Cardiac muscle cell (in vitro differentiated cells and primary cell): ENCODE results near the gene PGAM5. TPM values are rescaled to one million over a fixed set of nuclear protein-coding genes. Genes with fewer than 3 reads are reported as not detected.
"Not testable (repeated sequence)": the region's sequence is repeated elsewhere in the genome, so short reads cannot be mapped to it uniquely, and the experiment has no call there.

Experiments
- DNase-seq, 2 donors: peaks; one replicate each; pipeline versions ENCODE4 v3.0.0 to v3.0.0-alpha.2; 2010 to 2017; ENCODE audit warnings: low read depth in 1 of 2, low spot score in 1 of 2
- H3K27ac ChIP-seq: fragments of 200-600 bp; sonication (generic); 2 replicates; pipeline ENCODE4 v1.5.1; 2016
- H3K27me3 ChIP-seq: fragments of 200-600 bp; sonication (generic); 2 replicates; pipeline ENCODE4 v1.6.0; 2016; ENCODE audit warnings: control low read depth
- H3K36me3 ChIP-seq: fragments of 200-600 bp; sonication (generic); 2 replicates; pipeline ENCODE4 v1.5.1; 2016; ENCODE audit warnings: control low read depth
- H3K4me1 ChIP-seq: fragments of 200-600 bp; sonication (generic); 2 replicates; pipeline ENCODE4 v1.8.1; 2017; ENCODE audit warnings: low read depth, mild to moderate bottlenecking, mixed run types
- H3K4me3 ChIP-seq: fragments of 200-600 bp; sonication (generic); 2 replicates; pipeline ENCODE4 v1.5.1; 2016; ENCODE audit warnings: mild to moderate bottlenecking
- H3K9me3 ChIP-seq: fragments of 200-600 bp; sonication (generic); 2 replicates; pipeline ENCODE4 v1.5.1; 2017; ENCODE audit warnings: low read depth, mild to moderate bottlenecking, control low read depth
- polyA plus RNA-seq: library from polyadenylated mRNA; unstranded; fragments of >200 nt; fragmentation: Nextera tagmentation; extraction: Ambion mirVana; gene quantifications from 2 replicates; pipeline ENCODE4 v1.2.1, GENCODE V29; 2016
- total RNA-seq: library from RNA; depleted of rRNA; stranded (reverse); fragments of >200 nt; gene quantifications from 2 replicates; pipeline ENCODE4 v1.2.3, GENCODE V29; 2016
- TF ChIP-seq, protein P1 (sequence below): IDR thresholded peaks from 2 replicates; pipeline ENCODE4 v1.5.1; 2012; ENCODE audit warnings: low read depth, mild to moderate bottlenecking, low read length

PGAM5 gene
- total and polyA plus RNA-seq, 2 experiments from 2014 or later, result 23.8 to 28.5 TPM

DNA sequence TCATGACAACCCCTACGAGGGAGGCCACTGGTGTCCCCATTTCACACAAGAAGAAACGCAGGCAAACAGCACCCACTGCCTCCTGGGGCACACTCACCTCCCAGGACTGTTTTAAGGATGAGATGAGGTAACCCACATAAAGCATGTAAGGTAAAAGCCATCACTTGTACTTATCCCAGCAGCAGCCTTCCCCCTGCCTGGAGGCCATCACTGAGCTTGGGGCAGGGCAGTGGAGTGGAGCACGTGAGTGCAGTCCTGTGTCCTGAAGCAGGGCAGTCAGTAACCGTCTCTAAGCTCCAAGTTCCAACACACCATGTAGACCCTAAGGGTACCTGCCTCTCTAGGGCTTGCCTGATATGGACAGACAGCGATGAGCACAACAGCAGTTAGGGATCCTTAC, 25.2 kb upstream of the PGAM5 start:
- peaks cover 7% of the 10 kb centered on the region for H3K4me1 ChIP-seq
- no peak overlapping the region for H3K4me3 ChIP-seq
- no peaks in the 10 kb centered on the region for H3K9me3 ChIP-seq
- H3K36me3 ChIP-seq, result no peaks in the 10 kb centered on the region
- no peak for DNase-seq
- H3K27ac ChIP-seq, result no peak overlapping the region
- TF ChIP-seq, protein P1, sequence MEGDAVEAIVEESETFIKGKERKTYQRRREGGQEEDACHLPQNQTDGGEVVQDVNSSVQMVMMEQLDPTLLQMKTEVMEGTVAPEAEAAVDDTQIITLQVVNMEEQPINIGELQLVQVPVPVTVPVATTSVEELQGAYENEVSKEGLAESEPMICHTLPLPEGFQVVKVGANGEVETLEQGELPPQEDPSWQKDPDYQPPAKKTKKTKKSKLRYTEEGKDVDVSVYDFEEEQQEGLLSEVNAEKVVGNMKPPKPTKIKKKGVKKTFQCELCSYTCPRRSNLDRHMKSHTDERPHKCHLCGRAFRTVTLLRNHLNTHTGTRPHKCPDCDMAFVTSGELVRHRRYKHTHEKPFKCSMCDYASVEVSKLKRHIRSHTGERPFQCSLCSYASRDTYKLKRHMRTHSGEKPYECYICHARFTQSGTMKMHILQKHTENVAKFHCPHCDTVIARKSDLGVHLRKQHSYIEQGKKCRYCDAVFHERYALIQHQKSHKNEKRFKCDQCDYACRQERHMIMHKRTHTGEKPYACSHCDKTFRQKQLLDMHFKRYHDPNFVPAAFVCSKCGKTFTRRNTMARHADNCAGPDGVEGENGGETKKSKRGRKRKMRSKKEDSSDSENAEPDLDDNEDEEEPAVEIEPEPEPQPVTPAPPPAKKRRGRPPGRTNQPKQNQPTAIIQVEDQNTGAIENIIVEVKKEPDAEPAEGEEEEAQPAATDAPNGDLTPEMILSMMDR, result no peak
- H3K27me3 ChIP-seq, result peaks cover 8% of the 10 kb centered on the region

DNA sequence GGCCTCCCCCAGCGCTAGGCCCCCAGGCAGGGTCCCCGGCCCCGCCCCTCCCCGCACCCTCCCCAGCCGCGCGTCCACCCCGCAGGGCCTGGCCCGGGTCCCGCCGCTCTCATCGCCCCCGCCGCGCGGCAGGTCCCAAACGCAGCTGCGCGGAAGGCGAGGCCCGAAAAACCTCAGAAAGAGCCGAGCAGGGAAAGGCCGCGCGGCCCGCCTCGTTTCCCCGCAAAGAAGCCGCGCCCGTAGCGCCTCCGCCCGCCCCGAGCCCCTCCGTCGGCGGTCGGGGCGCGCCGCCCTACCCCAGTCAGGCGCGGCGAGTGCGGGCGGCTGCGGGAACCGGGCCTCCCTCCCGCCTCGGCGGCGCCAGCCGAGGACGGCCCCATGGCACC, 23.8 kb upstream of the PGAM5 start:
- Histone ChIP-seq H3K27me3 (peaks cover 8% of the 10 kb centered on the region), H3K4me1 (peaks cover 7% of the 10 kb centered on the region), H3K9me3 (no peaks in the 10 kb centered on the region), H3K4me3 (peak overlapping the region; percentile 77), H3K36me3 (no peaks in the 10 kb centered on the region), H3K27ac (peak overlapping the region; percentile 76)
- TF ChIP-seq, protein P1, result no peak
- no peak for DNase-seq

DNA sequence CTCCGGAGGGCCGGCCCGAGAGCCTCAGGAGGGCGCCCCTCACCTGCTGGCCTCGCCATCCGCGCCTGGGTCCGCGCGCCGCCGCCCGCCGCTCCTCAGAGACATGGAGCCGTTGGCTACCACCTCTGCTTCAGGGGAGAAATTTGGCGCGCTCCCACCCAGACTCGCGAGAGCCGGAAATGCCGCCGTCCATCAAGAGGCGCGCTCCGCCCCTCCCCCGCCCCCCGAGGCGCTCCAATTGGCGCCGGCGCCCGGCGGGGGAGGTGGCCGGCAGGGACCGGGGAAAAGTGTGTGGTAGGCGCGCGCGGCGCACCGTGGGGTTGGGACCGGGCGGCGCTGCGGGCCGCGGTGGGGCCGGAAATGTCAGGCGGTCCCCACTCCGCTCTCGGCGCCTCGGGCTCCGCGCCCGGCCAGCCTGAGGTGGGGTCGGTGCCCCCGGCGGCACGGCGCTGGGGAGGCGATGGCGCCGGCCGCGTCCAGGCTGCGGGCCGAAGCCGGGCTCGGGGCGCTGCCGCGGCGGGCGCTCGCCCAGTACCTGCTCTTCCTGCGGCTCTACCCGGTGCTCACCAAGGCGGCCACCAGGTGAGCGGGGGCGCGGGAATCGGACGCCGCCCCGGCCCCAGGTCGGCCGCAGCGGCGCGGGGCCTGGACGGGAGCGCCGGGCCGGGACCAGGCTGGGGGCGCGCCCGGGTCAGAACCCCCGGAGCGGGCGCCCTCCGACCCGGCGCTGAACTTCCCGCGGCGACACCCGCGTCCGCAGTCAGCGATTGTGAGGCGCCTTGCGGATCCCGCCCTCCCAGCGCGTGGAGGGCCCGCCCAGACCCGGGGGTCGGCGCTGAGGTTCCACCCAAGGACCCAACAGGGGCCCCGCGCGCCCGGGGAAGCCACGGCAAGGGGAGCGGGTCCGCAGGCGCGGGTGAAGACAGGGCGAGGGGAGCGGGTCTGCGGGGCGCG, 23.2 kb upstream of the PGAM5 start, which contains the start of the genes POLE and PXMP2:
POLE (minus strand) TSS at position 132 of the 954 bp plus-strand sequence; CDS start at position 105, 27 bp downstream.
PXMP2 (plus strand) TSS at position 377 of the 954 bp plus-strand sequence; CDS start at position 461, 84 bp downstream.
- TF ChIP-seq, protein P1, result no peak
- H3K4me3 ChIP-seq, result peak within 1 kb of the TSS; percentile 77
- peak; percentile 98 for DNase-seq
- no peaks in the 10 kb centered on the region for H3K9me3 ChIP-seq
- peak within 1 kb of the TSS; percentile 76 for H3K27ac ChIP-seq
- peaks cover 7% of the 10 kb centered on the region for H3K4me1 ChIP-seq
- no peaks in the 10 kb centered on the region for H3K36me3 ChIP-seq
- peaks cover 8% of the 10 kb centered on the region for H3K27me3 ChIP-seq

DNA sequence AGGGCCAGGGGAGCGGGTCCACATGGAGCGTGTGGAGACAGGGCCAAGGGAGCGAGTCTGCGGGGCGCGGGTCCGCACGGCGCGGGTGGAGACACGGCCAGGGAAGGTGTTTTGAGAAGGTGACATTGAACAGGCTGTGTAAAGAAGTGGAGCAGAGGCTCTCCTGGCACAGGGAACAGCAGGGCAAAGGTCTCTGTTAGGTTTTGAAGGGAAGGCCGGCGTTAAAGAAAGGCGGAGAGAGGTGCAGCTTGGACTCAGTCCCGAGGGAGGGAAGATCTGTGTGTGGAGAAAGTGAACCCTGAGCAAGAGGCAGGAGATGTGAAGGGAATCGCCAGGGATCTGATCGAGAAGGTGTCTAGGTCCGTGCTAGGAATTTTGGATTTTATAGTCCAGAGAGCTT, 21.4 kb upstream of the PGAM5 start:
- H3K9me3 ChIP-seq, result no peaks in the 10 kb centered on the region
- peaks cover 7% of the 10 kb centered on the region for H3K4me1 ChIP-seq
- H3K27me3 ChIP-seq, result peaks cover 8% of the 10 kb centered on the region
- H3K4me3 ChIP-seq, result peak overlapping the region; percentile 11
- H3K36me3 ChIP-seq, result no peaks in the 10 kb centered on the region
- no peak for DNase-seq
- TF ChIP-seq, protein P1, result no peak
- no peak overlapping the region for H3K27ac ChIP-seq

DNA sequence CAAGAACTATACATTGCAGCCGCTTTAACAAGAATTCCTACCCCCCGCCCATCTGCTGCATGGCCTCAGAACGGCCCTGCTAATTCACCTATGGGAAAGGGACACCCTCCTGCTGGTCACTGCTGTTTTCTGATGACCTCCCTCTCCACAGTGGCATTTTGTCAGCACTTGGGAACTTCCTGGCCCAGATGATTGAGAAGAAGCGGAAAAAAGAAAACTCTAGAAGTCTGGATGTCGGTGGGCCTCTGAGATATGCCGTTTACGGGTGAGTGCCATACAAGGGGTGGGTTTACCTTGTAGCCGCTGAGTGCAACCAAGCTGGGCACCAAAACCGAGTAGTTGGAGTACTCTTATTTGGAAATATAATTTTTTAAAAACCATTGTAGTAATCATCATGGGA, 20.5 kb upstream of the PGAM5 start:
- Histone ChIP-seq H3K9me3 (no peaks in the 10 kb centered on the region), H3K36me3 (no peaks in the 10 kb centered on the region), H3K4me3 (no peak overlapping the region), H3K27me3 (peaks cover 8% of the 10 kb centered on the region), H3K4me1 (peaks cover 7% of the 10 kb centered on the region), H3K27ac (no peak overlapping the region)
- no peak for DNase-seq
- TF ChIP-seq, protein P1, result no peak

DNA sequence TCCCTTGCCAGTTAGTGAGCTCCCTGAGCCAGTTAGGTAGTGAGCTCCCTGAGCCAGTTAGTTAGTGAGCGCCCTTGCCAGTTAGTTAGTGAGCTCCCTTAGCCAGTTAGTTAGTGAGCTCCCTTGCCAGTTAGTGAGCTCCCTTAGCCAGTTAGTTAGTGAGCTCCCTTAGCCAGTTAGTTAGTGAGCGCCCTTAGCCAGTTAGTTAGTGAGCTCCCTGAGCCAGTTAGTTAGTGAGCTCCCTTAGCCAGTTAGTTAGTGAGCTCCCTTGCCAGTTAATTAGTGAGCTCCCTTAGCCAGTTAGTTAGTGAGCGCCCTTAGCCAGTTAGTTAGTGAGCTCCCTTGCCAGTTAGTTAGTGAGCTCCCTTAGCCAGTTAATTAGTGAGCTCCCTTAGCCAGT, 18.6 kb upstream of the PGAM5 start:
- H3K9me3 ChIP-seq, DNase-seq, H3K27me3 ChIP-seq, H3K4me3 ChIP-seq, H3K4me1 ChIP-seq, H3K36me3 ChIP-seq: not testable (repeated sequence)
- peak overlapping the region; percentile 34 for H3K27ac ChIP-seq

DNA sequence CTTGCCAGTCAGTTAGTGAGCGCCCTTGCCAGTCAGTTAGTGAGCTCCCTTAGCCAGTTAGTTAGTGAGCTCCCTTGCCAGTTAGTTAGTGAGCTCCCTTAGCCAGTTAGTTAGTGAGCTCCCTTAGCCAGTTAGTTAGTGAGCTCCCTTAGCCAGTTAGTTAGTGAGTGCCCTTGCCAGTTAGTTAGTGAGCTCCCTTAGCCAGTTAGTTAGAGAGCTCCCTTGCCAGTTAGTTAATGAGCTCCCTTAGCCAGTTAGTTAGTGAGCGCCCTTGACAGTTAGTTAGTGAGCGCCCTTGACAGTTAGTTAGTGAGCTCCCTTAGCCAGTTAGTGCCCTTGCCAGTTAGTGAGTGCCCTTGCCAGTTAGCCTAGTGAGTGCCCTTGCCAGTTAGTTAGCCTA, 15.8 kb upstream of the PGAM5 start:
- H3K36me3 ChIP-seq, DNase-seq, H3K27ac ChIP-seq, H3K27me3 ChIP-seq, H3K4me1 ChIP-seq, H3K9me3 ChIP-seq, H3K4me3 ChIP-seq: not testable (repeated sequence)
